B cell (primary cell): Measurements from ENCODE around the gene CPED1. TPM values are rescaled to one million over a fixed set of nuclear protein-coding genes. Genes with fewer than 3 reads are reported as not detected.

Source experiments
- ATAC-seq: fragments of 200-7000 bp; cut with Tn5 transposase; one replicate; pipeline ENCODE4 v1.10.0; 2021; ENCODE audit warnings: low read depth, mild to moderate bottlenecking, moderate number of reproducible peaks, moderate library complexity
- CTCF ChIA-PET: fragments of 350-600 bp; sonication (Branson Sonifier 250); formaldehyde crosslinking; loops from one replicate; lab custom pipeline; 2021; ENCODE audit warnings: antibody characterized with exemption, inconsistent platforms; lab: Charles Lee
- POLR2A ChIA-PET: fragments of 350-600 bp; sonication (Branson Sonifier 250); formaldehyde crosslinking; loops from one replicate; lab custom pipeline; 2021; ENCODE audit warnings: antibody characterized with exemption; lab: Charles Lee
- DNase-seq: peaks from one replicate; pipeline ENCODE4 v3.0.0; 2013
- H2AFZ ChIP-seq: 2 replicates; pipeline ENCODE4 v1.6.1; 2012; ENCODE audit warnings: mild to moderate bottlenecking, low read depth, low read length; ENCODE audit not compliant: insufficient read depth, poor library complexity, severe bottlenecking
- H3K27ac ChIP-seq, 2 donors: 1 replicate in 1 of 2; 2 replicates in 1 of 2; pipeline ENCODE4 v1.5.1; 2012 to 2013; ENCODE audit warnings: low read length in 2 of 2, mild to moderate bottlenecking in 2 of 2, moderate library complexity in 1 of 2
- H3K27me3 ChIP-seq, 4 experiments: fragments of 200-600 bp in 1 of 4; sonication (generic) in 1 of 4; replicated peaks in 1 of 4; 1 replicate in 2 of 4; 2 replicates in 2 of 4; pipeline versions ENCODE4 v1.6.1 to v1.7.0; 2013 to 2016; ENCODE audit warnings: low read length in 3 of 4, mild to moderate bottlenecking in 2 of 4, mixed read lengths in 1 of 4, moderate library complexity in 1 of 4; ENCODE audit not compliant: insufficient read depth in 4 of 4, control insufficient read depth in 3 of 4; ENCODE audit errors: control extremely low read depth in 1 of 4
- H3K36me3 ChIP-seq, 2 experiments: replicated peaks in 1 of 2; 1 replicate in 1 of 2; 2 replicates in 1 of 2; pipeline versions ENCODE4 v1.6.1 to v1.7.1; 2013; ENCODE audit warnings: low read length in 1 of 2; ENCODE audit not compliant: insufficient read depth in 2 of 2, control insufficient read depth in 1 of 2; ENCODE audit errors: control extremely low read depth in 1 of 2, extremely low read depth in 1 of 2
- H3K4me1 ChIP-seq, 2 donors: fragments of 200-600 bp in 1 of 2; sonication (generic) in 1 of 2; 1 replicate in 1 of 2; 2 replicates in 1 of 2; pipeline versions ENCODE4 v1.5.1 to v1.6.1; 2013 to 2017; ENCODE audit warnings: low read length in 2 of 2; ENCODE audit not compliant: control insufficient read depth in 2 of 2, insufficient read depth in 2 of 2
- H3K4me2 ChIP-seq: replicated peaks from 2 replicates; pipeline ENCODE3; 2012; ENCODE audit warnings: mild to moderate bottlenecking, low read depth, low read length; ENCODE audit not compliant: poor library complexity, severe bottlenecking
- H3K4me3 ChIP-seq, 5 experiments: fragments of 200-600 bp in 1 of 5; sonication (generic) in 1 of 5; 1 replicate in 3 of 5; 2 replicates in 2 of 5; pipeline versions ENCODE4 v1.5.1 to v1.7.0; 2011 to 2016; ENCODE audit warnings: low read length in 4 of 5, mild to moderate bottlenecking in 4 of 5, low read depth in 2 of 5, control low read depth in 1 of 5, moderate library complexity in 1 of 5; ENCODE audit not compliant: insufficient read depth in 1 of 5; ENCODE audit errors: control extremely low read depth in 1 of 5, extremely low read depth in 1 of 5
- H3K79me2 ChIP-seq: fragments of 200-600 bp; sonication (generic); one replicate; pipeline ENCODE4 v1.6.0; 2016; ENCODE audit warnings: low read length; ENCODE audit not compliant: control insufficient read depth, insufficient read depth
- H3K9ac ChIP-seq: fragments of 200-600 bp; sonication (generic); 2 replicates; pipeline ENCODE4 v1.6.1; 2017; ENCODE audit warnings: mild to moderate bottlenecking, low read length, moderate library complexity
- H3K9me3 ChIP-seq, 3 donors: one replicate each; pipeline versions ENCODE4 v1.6.1 to v1.7.1; 2013; ENCODE audit warnings: low read length in 2 of 3; ENCODE audit not compliant: control insufficient read depth in 2 of 3, insufficient read depth in 1 of 3; ENCODE audit errors: control extremely low read depth in 1 of 3
- H4K20me1 ChIP-seq: 2 replicates; pipeline ENCODE4 v1.6.0; 2012; ENCODE audit warnings: mild to moderate bottlenecking, low read length; ENCODE audit not compliant: insufficient read depth, control insufficient read depth, poor library complexity, severe bottlenecking
- H3K27ac Mint-ChIP-seq: one replicate; pipeline ENCODE4 v1.8.0; 2021; ENCODE audit warnings: mixed read lengths
- H3K27me3 Mint-ChIP-seq: one replicate; pipeline ENCODE4 v1.8.0; 2021; ENCODE audit warnings: mixed read lengths
- H3K4me1 Mint-ChIP-seq: one replicate; pipeline ENCODE4 v1.8.0; 2021; ENCODE audit warnings: mixed read lengths
- H3K4me3 Mint-ChIP-seq: one replicate; pipeline ENCODE4 v1.8.0; 2021; ENCODE audit warnings: mixed read lengths
- H3K9me3 Mint-ChIP-seq: one replicate; pipeline ENCODE4 v1.8.0; 2022; ENCODE audit warnings: mixed read lengths; ENCODE audit not compliant: insufficient read depth
- EZH2 ChIP-seq: IDR thresholded peaks from 2 replicates; pipeline ENCODE4 v1.6.1; 2012; ENCODE audit warnings: borderline replicate concordance, low read depth, mild to moderate bottlenecking, moderate library complexity, low read length; ENCODE audit not compliant: insufficient read depth, poor library complexity, severe bottlenecking
- WGBS: methylation state at CpG from one replicate; pipeline ENCODE4 v1.1.5; 2013; ENCODE audit warnings: missing lambda C conversion rate; ENCODE audit not compliant: insufficient coverage; 5-methylcytosine and 5-hydroxymethylcytosine counted together
- intact Hi-C: fragments of 100-400 bp; cut with micrococcal nuclease; formaldehyde crosslinking; loops from one replicate; pipeline ENCODE4 v1.10.0; 2022
- polyA plus RNA-seq: library from polyadenylated mRNA; depleted of rRNA; stranded (reverse); fragments of >200 nt; gene quantifications from 2 replicates; pipeline ENCODE4 v1.2.3, GENCODE V29; 2012
- total RNA-seq, 2 donors: library from RNA; stranded (reverse); fragments of 120-200 nt in 1 of 2; gene quantifications; 1 replicate in 1 of 2; 2 replicates in 1 of 2; pipeline versions ENCODE4 v1.2.3 to v1.2.4, GENCODE V29; 2013 to 2022
- TF ChIP-seq, protein P1 (sequence below): fragments of 200-600 bp; IDR thresholded peaks from one replicate; pipeline ENCODE4 v1.8.0; 2022; ENCODE audit warnings: antibody characterized with exemption, mild to moderate bottlenecking

Gene CPED1
- total and polyA plus RNA-seq, 2 donors (not counting 1 experiment from before 2014, with no cell fraction given) = 0.44 to 3.8 TPM

DNA sequence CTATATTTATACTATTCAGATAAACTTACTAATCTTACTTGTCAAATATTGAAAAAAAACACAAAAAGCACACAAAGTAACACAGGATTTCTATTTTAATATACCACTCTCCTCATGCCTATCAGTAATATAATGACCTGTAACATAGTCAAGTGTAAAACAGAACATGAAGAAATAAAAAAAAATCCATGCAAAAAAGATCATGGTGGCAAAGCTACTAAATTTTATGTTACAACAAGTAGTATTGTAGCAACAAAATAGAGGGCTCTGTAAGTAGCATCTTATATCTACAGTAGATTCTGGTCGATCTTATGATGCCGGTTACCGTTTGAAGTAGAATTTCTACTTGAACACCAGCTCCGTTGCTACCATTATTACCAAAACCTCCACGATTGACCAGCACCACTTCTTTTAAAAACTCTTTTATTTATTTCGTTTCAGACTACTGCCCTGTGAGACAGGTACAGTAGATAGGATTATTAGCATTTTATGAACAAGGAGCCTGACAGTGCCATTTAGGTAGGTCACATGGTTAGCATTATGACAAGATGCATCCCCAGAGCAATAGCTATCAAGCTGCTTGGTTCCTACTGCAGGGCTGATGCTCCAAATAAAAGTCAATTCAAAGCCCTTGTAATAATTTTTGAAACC lies 2.1 kb downstream of the CPED1 start:
- H3K9me3 ChIP-seq = no peaks in the 10 kb centered on the region
- H3K27me3 Mint-ChIP-seq = peaks cover 55% of the 10 kb centered on the region
- no peak overlapping the region for H3K27ac ChIP-seq
- H3K4me1 Mint-ChIP-seq = peaks cover 25% of the 10 kb centered on the region
- H3K9ac ChIP-seq = no peak overlapping the region
- intact Hi-C loops = no loop called here
- no CpG with 5 or more reads among the region's 6 CpGs for WGBS
- ATAC-seq (no peak), DNase-seq (no peak)
- TF ChIP-seq EZH2 = no peak
- TF ChIP-seq, protein P1, sequence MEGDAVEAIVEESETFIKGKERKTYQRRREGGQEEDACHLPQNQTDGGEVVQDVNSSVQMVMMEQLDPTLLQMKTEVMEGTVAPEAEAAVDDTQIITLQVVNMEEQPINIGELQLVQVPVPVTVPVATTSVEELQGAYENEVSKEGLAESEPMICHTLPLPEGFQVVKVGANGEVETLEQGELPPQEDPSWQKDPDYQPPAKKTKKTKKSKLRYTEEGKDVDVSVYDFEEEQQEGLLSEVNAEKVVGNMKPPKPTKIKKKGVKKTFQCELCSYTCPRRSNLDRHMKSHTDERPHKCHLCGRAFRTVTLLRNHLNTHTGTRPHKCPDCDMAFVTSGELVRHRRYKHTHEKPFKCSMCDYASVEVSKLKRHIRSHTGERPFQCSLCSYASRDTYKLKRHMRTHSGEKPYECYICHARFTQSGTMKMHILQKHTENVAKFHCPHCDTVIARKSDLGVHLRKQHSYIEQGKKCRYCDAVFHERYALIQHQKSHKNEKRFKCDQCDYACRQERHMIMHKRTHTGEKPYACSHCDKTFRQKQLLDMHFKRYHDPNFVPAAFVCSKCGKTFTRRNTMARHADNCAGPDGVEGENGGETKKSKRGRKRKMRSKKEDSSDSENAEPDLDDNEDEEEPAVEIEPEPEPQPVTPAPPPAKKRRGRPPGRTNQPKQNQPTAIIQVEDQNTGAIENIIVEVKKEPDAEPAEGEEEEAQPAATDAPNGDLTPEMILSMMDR = no peak
- no peak overlapping the region for H3K27ac Mint-ChIP-seq
- peaks cover 0 to 20% (median 16%) of the 10 kb centered on the region in 4 experiments for H3K27me3 ChIP-seq
- H4K20me1 ChIP-seq = no peaks in the 10 kb centered on the region
- H3K36me3 ChIP-seq = no peaks in the 10 kb centered on the region
- H3K4me1 ChIP-seq = peaks cover 25 to 29% of the 10 kb centered on the region in 2 donors
- H3K4me2 ChIP-seq = no peak overlapping the region
- no peaks in the 10 kb centered on the region for H3K79me2 ChIP-seq
- no peaks in the 10 kb centered on the region for H3K9me3 Mint-ChIP-seq
- ChIA-PET CTCF (interaction anchor here (5.2 to 7.3 kb wide), 2 partner anchors 8 to 91 kb away, joined by 19 to 85 read pairs; no protein-coding TSS in a partner anchor), POLR2A (no interaction called here)
- H3K4me3 Mint-ChIP-seq = no peak overlapping the region
- no peak overlapping the region for H2AFZ ChIP-seq
- no peak overlapping the region for H3K4me3 ChIP-seq

DNA sequence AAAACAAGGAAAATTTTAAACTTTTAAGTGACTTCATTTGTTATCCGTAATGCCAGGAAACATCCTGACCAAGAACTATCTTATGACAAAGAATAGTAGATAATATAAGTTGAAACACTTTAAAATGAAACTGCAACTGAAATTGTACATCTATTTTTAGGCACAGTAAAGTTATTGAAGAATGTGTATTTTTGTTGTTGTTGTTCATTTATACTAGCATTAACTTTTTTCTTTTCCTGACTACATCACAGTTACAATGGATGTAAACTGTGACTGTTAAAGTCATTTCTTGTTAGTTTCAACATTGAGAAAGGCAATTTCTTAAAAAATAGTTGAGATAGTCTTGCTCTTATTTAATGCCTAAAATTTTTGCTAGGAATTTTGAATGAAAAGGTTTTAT lies 2.6 kb downstream of the CPED1 start:
- Histone ChIP-seq H2AFZ (no peak overlapping the region), H3K4me2 (no peak overlapping the region), H4K20me1 (no peaks in the 10 kb centered on the region), H3K27me3 (peaks cover 0 to 20% (median 16%) of the 10 kb centered on the region in 4 experiments), H3K4me1 (peaks cover 30 to 34% of the 10 kb centered on the region in 2 donors), H3K4me3 (no peak overlapping the region), H3K79me2 (no peaks in the 10 kb centered on the region), H3K27ac (no peak overlapping the region), H3K36me3 (no peaks in the 10 kb centered on the region), H3K9me3 (no peaks in the 10 kb centered on the region), H3K9ac (no peak overlapping the region)
- no peak overlapping the region for H3K27ac Mint-ChIP-seq
- intact Hi-C loops = no loop called here
- TF ChIP-seq, protein P1 = no peak
- TF ChIP-seq EZH2 = no peak
- H3K4me3 Mint-ChIP-seq = no peak overlapping the region
- peaks cover 29% of the 10 kb centered on the region for H3K4me1 Mint-ChIP-seq
- no peaks in the 10 kb centered on the region for H3K9me3 Mint-ChIP-seq
- H3K27me3 Mint-ChIP-seq = peaks cover 54% of the 10 kb centered on the region
- ATAC-seq (no peak), DNase-seq (no peak)
- POLR2A ChIA-PET = no interaction called here
- CTCF ChIA-PET = interaction anchor here (5.2 to 7.3 kb wide), 2 partner anchors 7 to 91 kb away, joined by 19 to 85 read pairs; no protein-coding TSS in a partner anchor
- no CpG with 5 or more reads among the region's 1 CpG for WGBS
